Vein endothelial cell (primary cell): ENCODE results near the gene VCP. TPM values are rescaled to one million over a fixed set of nuclear protein-coding genes. Genes with fewer than 3 reads are reported as not detected.

Source experiments
- small RNA-seq: library from RNA; depleted of rRNA; stranded (forward); fragments of <200 nt; gene quantifications from one replicate; pipeline ENCODE3, GENCODE V24; 2012
- total RNA-seq: library from RNA; depleted of rRNA; stranded (reverse); fragments of >200 nt; gene quantifications from 2 replicates; pipeline ENCODE4 v1.2.3, GENCODE V29; 2012

Gene VCP
- 411 and 514 TPM in 2 replicates for total RNA-seq

DNA sequence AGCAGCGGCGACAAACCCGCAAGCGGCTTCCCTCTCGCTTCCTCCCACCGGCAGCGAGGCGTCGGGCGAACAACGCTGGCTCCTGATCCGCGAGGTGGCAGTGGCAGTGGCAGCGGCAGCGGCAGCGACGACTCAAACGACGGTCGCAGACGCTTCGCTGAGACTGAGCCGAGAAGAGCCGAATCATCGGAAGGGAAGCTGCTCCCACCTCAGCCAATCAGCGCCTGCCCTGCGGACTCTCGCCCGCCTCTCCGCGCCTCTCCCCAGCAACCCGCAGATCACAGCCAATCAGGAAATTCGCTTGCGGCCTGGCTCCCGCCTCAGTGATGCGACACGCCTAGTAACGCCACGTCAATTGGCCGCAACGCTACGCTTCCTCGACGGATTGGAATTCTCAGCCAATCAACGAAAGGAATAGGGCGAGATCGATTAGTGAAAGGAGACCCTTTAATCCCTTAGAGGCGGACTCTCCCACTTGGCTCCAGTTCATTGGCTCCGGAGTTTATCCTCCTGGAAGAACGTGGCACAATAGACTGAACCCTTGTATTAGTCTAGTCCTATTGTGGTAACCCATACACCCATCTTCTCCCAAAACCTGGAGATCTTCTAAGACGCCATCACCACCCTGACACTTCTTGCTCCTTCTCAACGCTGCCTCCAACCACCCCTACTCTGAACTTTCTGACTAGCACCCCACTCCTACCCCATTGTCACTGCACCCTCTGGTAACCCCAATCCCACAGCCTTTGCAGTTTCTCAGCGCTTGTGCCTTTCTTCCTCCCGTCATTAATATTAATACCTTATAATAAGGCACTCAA, at the start of gene VCP:
Gene VCP (minus strand): TSS at position 165 of the 818 bp plus-strand sequence. CDS start 272 bp downstream, outside the sequence.

GRCh38 chr9:35115680-35116538, 43.5 kb upstream of the VCP start, which contains the start of gene ATOSB:
TSS of gene ATOSB (minus strand) at chr9:35115862. CDS start at chr9:35108274, 7,588 bp downstream.

DNA sequence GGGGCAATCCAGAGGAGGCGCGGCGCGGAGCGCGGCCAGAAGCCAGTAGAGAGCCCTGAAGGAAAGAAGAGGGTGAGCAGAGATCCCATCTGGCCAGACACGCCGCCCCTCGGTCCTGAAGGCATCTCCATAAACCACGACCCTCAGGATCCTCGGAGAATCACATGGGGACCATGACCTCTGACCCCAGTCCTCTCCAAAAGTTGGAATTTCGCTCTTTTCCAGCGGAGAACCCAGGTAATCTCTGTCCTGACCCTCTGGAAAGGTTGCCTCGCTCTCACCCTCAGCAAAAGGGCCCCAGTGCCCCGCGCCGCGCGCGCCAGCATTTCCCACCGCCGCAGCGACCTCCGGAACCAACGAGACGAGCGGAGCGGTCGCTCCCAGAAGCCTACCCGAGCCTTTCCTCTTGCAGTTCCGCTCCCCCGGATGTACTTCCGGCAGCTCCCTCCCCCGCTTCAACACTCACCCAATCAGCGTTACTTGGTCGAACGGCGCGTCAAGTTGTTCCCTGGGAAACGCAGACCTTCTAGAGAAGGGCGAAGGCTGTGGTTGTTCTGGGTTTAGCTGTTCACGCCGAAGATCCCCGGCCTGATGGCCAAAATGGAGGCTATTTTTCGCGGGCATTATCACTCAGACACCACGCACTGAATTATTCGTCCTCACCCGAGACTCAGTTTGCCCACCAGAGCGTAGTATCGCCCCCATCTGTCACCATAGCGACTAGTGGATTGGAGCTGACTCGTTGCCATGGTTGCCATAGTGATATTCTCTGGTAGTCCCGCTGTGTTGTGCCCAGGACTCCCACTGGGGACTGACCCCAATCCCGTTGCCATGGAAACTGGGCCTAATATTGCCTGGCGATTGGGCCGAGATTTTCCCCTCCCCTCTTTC, 30.6 kb upstream of the VCP start, which contains the start of gene STOML2:
Gene STOML2 (minus strand): TSS at position 363 of the 891 bp plus-strand sequence. CDS start 37 bp downstream, at position 326.

GRCh38 chr9:35096035-35096849, 23.8 kb upstream of the VCP start, which contains the start of gene PIGO:
TSS of gene PIGO (minus strand) at chr9:35096591. CDS start at chr9:35095565, 1,026 bp downstream.

DNA sequence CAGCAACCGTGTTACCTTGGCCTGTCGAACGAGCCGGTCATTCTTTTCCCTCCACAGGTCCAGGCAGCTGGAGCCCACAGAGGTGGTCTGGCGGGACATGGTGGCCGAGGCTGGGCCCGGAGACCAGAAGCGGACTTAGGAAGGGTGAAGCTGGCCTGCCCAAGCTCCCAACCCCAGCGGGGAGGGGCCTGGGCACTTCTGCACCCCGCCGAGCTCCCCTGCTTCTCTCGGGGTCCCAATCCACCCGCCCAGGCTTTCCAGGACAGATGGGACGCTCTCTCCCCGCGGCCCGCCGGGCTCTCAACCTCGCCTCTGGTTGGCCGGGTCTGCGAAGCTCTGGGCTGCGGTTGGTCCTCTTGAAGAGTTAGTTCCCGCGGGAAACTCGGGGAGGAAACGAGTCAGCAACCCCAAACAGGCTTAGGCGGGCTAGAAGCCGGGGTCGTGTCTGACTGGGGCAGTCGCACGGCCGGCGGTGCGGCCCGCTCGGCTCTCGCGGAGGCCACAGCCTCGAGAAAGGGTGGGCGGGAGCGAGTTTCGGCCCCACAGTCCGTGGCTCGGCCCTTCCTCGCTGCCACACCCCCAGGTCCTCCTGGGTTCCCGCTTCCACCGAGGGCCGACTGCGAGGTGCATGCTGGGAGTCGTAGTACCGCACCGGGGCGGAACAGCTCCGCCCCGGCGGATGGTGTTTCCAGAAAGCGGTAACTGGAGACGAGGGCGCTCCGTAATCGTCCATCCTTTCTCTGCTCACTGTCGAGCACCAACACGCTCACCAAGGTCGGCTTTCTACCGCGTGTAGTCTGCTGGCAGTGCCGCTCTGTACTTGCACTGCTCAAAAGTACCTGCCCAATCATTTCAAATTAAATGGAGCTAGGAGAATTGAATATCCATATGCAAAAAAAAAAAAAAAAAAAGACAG, 7.3 kb upstream of the VCP start, which contains the start of gene FANCG:
Gene FANCG (minus strand): TSS at position 517 of the 916 bp plus-strand sequence. CDS start 418 bp downstream, at position 99.

Small RNA genes lying within 50 kb of the gene (small RNA-seq; reads per million reads assigned to genes)
- gene RN7SL338P = not detected

Other genes starting within 250 kb of the VCP start
- not detected in 2 replicates for gene PHF24, start 114.3 kb downstream of the VCP start, total RNA-seq
- gene DNAJB5, start 82.9 kb downstream of the VCP start, total RNA-seq = 6.0 and 6.2 TPM in 2 replicates
- gene FANCG, start 7.3 kb upstream of the VCP start, total RNA-seq = 20.4 and 21.2 TPM in 2 replicates
- 12.4 and 13.1 TPM in 2 replicates for gene PIGO, start 24.0 kb upstream of the VCP start, total RNA-seq
- gene STOML2, start 30.5 kb upstream of the VCP start, total RNA-seq = 170 and 194 TPM in 2 replicates
- 49.0 and 50.9 TPM in 2 replicates for gene ATOSB, start 43.2 kb upstream of the VCP start, total RNA-seq
- gene UNC13B, start 89.4 kb upstream of the VCP start, total RNA-seq = 42.1 and 49.7 TPM in 2 replicates